Endothelial cell of umbilical vein (primary cell): Measurements from ENCODE around the gene ZBED4. TPM values are rescaled to one million over a fixed set of nuclear protein-coding genes. Genes with fewer than 3 reads are reported as not detected.

ENCODE experiments used
- BruUV-seq: library from RNA; stranded (reverse); fragments of 400-500 nt; replicated peaks from 2 replicates; lab custom pipeline; 2021; lab: Mats Ljungman, UMichigan
- CTCF ChIA-PET: fragments of 300-600, 350-600 bp; sonication (Branson Sonifier 250); formaldehyde crosslinking; loops from one replicate; lab custom pipeline; 2021; ENCODE audit warnings: antibody characterized with exemption, inconsistent platforms; lab: Charles Lee
- POLR2A ChIA-PET: fragments of 300-600, 350-600 bp; sonication (Branson Sonifier 250); formaldehyde crosslinking; loops from one replicate; lab custom pipeline; 2021; ENCODE audit warnings: antibody characterized with exemption, inconsistent platforms; lab: Charles Lee
- DNase-seq: peaks from one replicate; pipeline ENCODE4 v3.0.0-alpha.2; 2011; ENCODE audit warnings: low read depth, low spot score
- FAIRE-seq: peaks from 2 replicates; lab custom pipeline; 2011; peaks lifted over from hg19 to GRCh38; lab: Jason Lieb, UNC
- H2AFZ ChIP-seq: 2 replicates; pipeline ENCODE4 v1.6.0; 2012; ENCODE audit warnings: low read depth, low read length, control low read depth, inconsistent platforms
- H3K27ac ChIP-seq: 2 replicates; pipeline ENCODE4 v1.5.1; 2011; ENCODE audit warnings: low read depth, mild to moderate bottlenecking, control low read depth, low read length, moderate library complexity; ENCODE audit not compliant: insufficient read depth
- H3K27me3 ChIP-seq, 2 experiments: 2 replicates each; pipeline versions ENCODE4 v1.6.0 to v1.6.1; 2011; ENCODE audit warnings: low read length in 2 of 2, mixed read lengths in 1 of 2; ENCODE audit not compliant: control insufficient read depth in 2 of 2, insufficient read depth in 2 of 2
- H3K36me3 ChIP-seq, 2 experiments: 2 replicates in 1 of 2; 3 replicates in 1 of 2; pipeline ENCODE4 v1.5.1; 2011; ENCODE audit warnings: low read length in 2 of 2, mild to moderate bottlenecking in 1 of 2, moderate library complexity in 1 of 2; ENCODE audit not compliant: control insufficient read depth in 2 of 2, insufficient read depth in 2 of 2; ENCODE audit errors: extremely low read depth in 1 of 2
- H3K4me1 ChIP-seq: 3 replicates; pipeline ENCODE4 v1.5.1; 2011; ENCODE audit warnings: mild to moderate bottlenecking, low read length; ENCODE audit not compliant: control insufficient read depth, insufficient read depth; ENCODE audit errors: extremely low read depth
- H3K4me2 ChIP-seq: 2 replicates; pipeline ENCODE4 v1.6.1; 2011; ENCODE audit warnings: low read length, control low read depth, mixed read lengths; ENCODE audit not compliant: insufficient read depth
- H3K4me3 ChIP-seq, 3 experiments: fragments of 200-600 bp in 1 of 3; sonication (generic), shearing (Covaris generic) in 1 of 3; replicated peaks in 1 of 3; 2 replicates each; pipeline ENCODE4 v1.5.1; 2011 to 2016; ENCODE audit warnings: control low read depth in 3 of 3, low read length in 3 of 3, mild to moderate bottlenecking in 2 of 3, inconsistent platforms in 1 of 3, low read depth in 1 of 3, moderate library complexity in 1 of 3; ENCODE audit not compliant: insufficient read depth in 1 of 3
- H3K79me2 ChIP-seq: 2 replicates; pipeline ENCODE4 v1.6.0; 2012; ENCODE audit warnings: low read length, inconsistent platforms; ENCODE audit not compliant: control insufficient read depth, insufficient read depth
- H3K9ac ChIP-seq: replicated peaks from 2 replicates; pipeline ENCODE3; 2011; ENCODE audit warnings: low read length, control low read depth; ENCODE audit not compliant: insufficient read depth; ENCODE audit errors: extremely low read depth
- H3K9me1 ChIP-seq: replicated peaks from 3 replicates; pipeline ENCODE4 v1.6.0; 2011; ENCODE audit warnings: mild to moderate bottlenecking, low read length; ENCODE audit not compliant: control insufficient read depth, insufficient read depth; ENCODE audit errors: extremely low read depth
- H3K9me3 ChIP-seq: replicated peaks from 2 replicates; pipeline ENCODE4 v1.5.1; 2012; ENCODE audit warnings: low read length, inconsistent platforms; ENCODE audit not compliant: control insufficient read depth, insufficient read depth
- H4K20me1 ChIP-seq: replicated peaks from 2 replicates; pipeline ENCODE3; 2011; ENCODE audit warnings: mild to moderate bottlenecking, low read length; ENCODE audit not compliant: control insufficient read depth, insufficient read depth; ENCODE audit errors: extremely low read depth
- CTCF ChIP-seq, 2 donors: IDR thresholded peaks; 1 replicate in 1 of 2; 2 replicates in 1 of 2; pipeline ENCODE4 v1.5.1; 2011; ENCODE audit warnings: low read length in 2 of 2, mild to moderate bottlenecking in 2 of 2, moderate library complexity in 2 of 2, control low read depth in 1 of 2, inconsistent platforms in 1 of 2, low read depth in 1 of 2; ENCODE audit not compliant: insufficient read depth in 1 of 2; ENCODE audit errors: extremely low read depth in 1 of 2
- EZH2 ChIP-seq: IDR thresholded peaks from 2 replicates; pipeline ENCODE4 v1.6.1; 2012; ENCODE audit warnings: borderline replicate concordance, low read depth, mild to moderate bottlenecking, moderate library complexity, low read length, inconsistent platforms; ENCODE audit not compliant: severe bottlenecking
- FOS ChIP-seq: IDR thresholded peaks from 2 replicates; pipeline ENCODE4 v1.6.1; 2011; ENCODE audit warnings: mild to moderate bottlenecking, low read length, moderate library complexity, borderline replicate concordance; ENCODE audit not compliant: insufficient read depth
- GATA2 ChIP-seq: IDR thresholded peaks from 2 replicates; pipeline ENCODE4 v1.7.0; 2011; ENCODE audit warnings: low read depth, mild to moderate bottlenecking, moderate library complexity, mixed read lengths, low read length; ENCODE audit not compliant: insufficient read length, insufficient read depth
- JUN ChIP-seq: IDR thresholded peaks from 2 replicates; pipeline ENCODE4 v1.6.1; 2011; ENCODE audit warnings: borderline replicate concordance, low read depth; ENCODE audit not compliant: insufficient read length, insufficient read depth
- MAX ChIP-seq: IDR thresholded peaks from 2 replicates; pipeline ENCODE4 v1.6.1; 2011; ENCODE audit not compliant: insufficient read depth, insufficient read length
- MYC ChIP-seq: IDR thresholded peaks from one replicate; pipeline ENCODE4 v1.6.1; 2011; ENCODE audit warnings: mild to moderate bottlenecking, low read depth, low read length
- POLR2A ChIP-seq: IDR thresholded peaks from 2 replicates; pipeline ENCODE4 v1.6.1; 2012; ENCODE audit warnings: low read depth, mild to moderate bottlenecking, control low read depth, low read length
- POLR2AphosphoS5 ChIP-seq: IDR thresholded peaks from 2 replicates; pipeline ENCODE4 v1.6.1; 2012; ENCODE audit warnings: low read depth, mild to moderate bottlenecking, control low read depth, low read length, moderate library complexity; ENCODE audit not compliant: insufficient read depth
- dilution Hi-C: fragments of 300-500 bp; cut with MboI; formaldehyde crosslinking; loops from one replicate; pipeline ENCODE4 v1.15.0; 2019; ENCODE audit warnings: low sequenced_read_pairs; ENCODE audit not compliant: extremely low pct_ligation_motif_present
- intact Hi-C: fragments of 100-400 bp; cut with micrococcal nuclease; formaldehyde crosslinking; loops from one replicate; pipeline ENCODE4 v1.10.0; 2022
- polyA plus RNA-seq, 4 experiments: library from polyadenylated mRNA; depleted of rRNA in 3 of 4; stranded (reverse) in 3 of 4; unstranded in 1 of 4; fragments of >200 nt; gene quantifications; 2 replicates each; pipeline versions ENCODE4 v1.2.1 to v1.2.3, GENCODE V29; 2011 to 2012; ENCODE audit warnings: missing spikeins in 1 of 4
- total RNA-seq: library from RNA; stranded (reverse); gene quantifications from 2 replicates; pipeline ENCODE4 v1.2.3, GENCODE V29; 2021

Gene ZBED4
- total and polyA plus RNA-seq, 2 donors (not counting 3 experiments of a cell fraction or from before 2014, with no cell fraction given), result 8.6 to 18.2 TPM

- CTCF ChIA-PET, result no interaction called here
- BruUV-seq, result no TSS peak
- FAIRE-seq, result no peak
- Histone ChIP-seq H4K20me1 (peaks cover 22% of the 10 kb centered on the region), H3K27me3 (no peaks in the 10 kb centered on the region), H2AFZ (no peak overlapping the region), H3K4me2 (no peak overlapping the region), H3K9me3 (no peaks in the 10 kb centered on the region), H3K36me3 (peaks cover 0 to 13% of the 10 kb centered on the region in 2 experiments), H3K4me1 (peaks cover 3% of the 10 kb centered on the region), H3K9ac (no peak overlapping the region), H3K4me3 (no peak overlapping the region), H3K27ac (no peak overlapping the region), H3K9me1 (no peaks in the 10 kb centered on the region), H3K79me2 (peaks cover 99% of the 10 kb centered on the region)
- dilution Hi-C loops, result no loop called here
- intact Hi-C loops, result no loop called here
- POLR2A ChIA-PET, result no interaction called here
- no peak for TF ChIP-seq POLR2A
- no peak for TF ChIP-seq MAX
- TF ChIP-seq CTCF (IDR thresholded peaks at IDR 0.05; ENCODE audit: extremely low read depth in 1 of 2, insufficient read depth in 1 of 2, low read depth in 1 of 2, low read length in 2 of 2), result no peak
- no peak for TF ChIP-seq POLR2AphosphoS5
- TF ChIP-seq JUN, result no peak
- TF ChIP-seq EZH2, result no peak
- TF ChIP-seq GATA2, result no peak
- TF ChIP-seq FOS, result no peak
- TF ChIP-seq MYC, result no peak
- peak; percentile 22 for DNase-seq
These were observed 43.2 kb upstream of the ZBED4 start for GRCh38 chr22:49810363-49811019.
